ENCODE data around the gene COL24A1. TPM values are rescaled to one million over a fixed set of nuclear protein-coding genes. Genes with fewer than 3 reads are reported as not detected.
A peak's percentile ranks its signal among the peaks of the same experiment; 100 is the strongest.

COL24A1 gene
- total and polyA plus RNA-seq, 2 of the 13 experiments (the other 11 are each of a cell fraction or from before 2014, with no cell fraction given) = 0.04 to 0.13 TPM

- TF ChIP-seq RCOR2 (CRISPR knock-in tag; IDR thresholded peaks at IDR 0.05) (0 out of 2 replicates have a peak, but pooled peaks have one; percentile 19), KLF6 (CRISPR knock-in tag; IDR thresholded peaks at IDR 0.05) (no peak), ZFP90 (CRISPR knock-in tag; IDR thresholded peaks at IDR 0.05; ENCODE audit: borderline replicate concordance) (no peak), RARG (CRISPR knock-in tag; IDR thresholded peaks at IDR 0.05; ENCODE audit: low read depth) (no peak), HNF4A (CRISPR knock-in tag; IDR thresholded peaks at IDR 0.05) (peak; percentile 85), MTF1 (CRISPR knock-in tag; IDR thresholded peaks at IDR 0.05) (no peak), MEF2D (CRISPR knock-in tag; IDR thresholded peaks at IDR 0.05) (no peak), ZNF34 (CRISPR knock-in tag; IDR thresholded peaks at IDR 0.05; ENCODE audit: borderline replicate concordance) (no peak), PPARG (CRISPR knock-in tag; conservative IDR thresholded peaks at IDR 0.05) (0 out of 2 replicates have a peak, but pooled peaks have one; percentile 34), ZNF44 (CRISPR knock-in tag; IDR thresholded peaks at IDR 0.05) (no peak), PAWR (CRISPR knock-in tag; IDR thresholded peaks at IDR 0.05; ENCODE audit: borderline replicate concordance) (no peak), ZNF121 (CRISPR knock-in tag; IDR thresholded peaks at IDR 0.05) (no peak), ZNF710 (CRISPR knock-in tag; IDR thresholded peaks at IDR 0.05; ENCODE audit: borderline replicate concordance) (peak; percentile 27; the same call in 1 of the 2 replicates), ZNF501 (CRISPR knock-in tag; IDR thresholded peaks at IDR 0.05) (no peak), ZMYM2 (CRISPR knock-in tag; IDR thresholded peaks at IDR 0.05) (no peak), HDAC6 (IDR thresholded peaks at IDR 0.05; ENCODE audit: low read depth, low read length) (no peak), ZNF337 (CRISPR knock-in tag; IDR thresholded peaks at IDR 0.05; ENCODE audit: borderline replicate concordance, low read depth) (no peak), NFIB (CRISPR knock-in tag; IDR thresholded peaks at IDR 0.05; ENCODE audit: borderline replicate concordance) (no peak), ZSCAN21 (CRISPR knock-in tag; IDR thresholded peaks at IDR 0.05; ENCODE audit: borderline replicate concordance) (no peak)
- TF ChIP-seq, protein P1, sequence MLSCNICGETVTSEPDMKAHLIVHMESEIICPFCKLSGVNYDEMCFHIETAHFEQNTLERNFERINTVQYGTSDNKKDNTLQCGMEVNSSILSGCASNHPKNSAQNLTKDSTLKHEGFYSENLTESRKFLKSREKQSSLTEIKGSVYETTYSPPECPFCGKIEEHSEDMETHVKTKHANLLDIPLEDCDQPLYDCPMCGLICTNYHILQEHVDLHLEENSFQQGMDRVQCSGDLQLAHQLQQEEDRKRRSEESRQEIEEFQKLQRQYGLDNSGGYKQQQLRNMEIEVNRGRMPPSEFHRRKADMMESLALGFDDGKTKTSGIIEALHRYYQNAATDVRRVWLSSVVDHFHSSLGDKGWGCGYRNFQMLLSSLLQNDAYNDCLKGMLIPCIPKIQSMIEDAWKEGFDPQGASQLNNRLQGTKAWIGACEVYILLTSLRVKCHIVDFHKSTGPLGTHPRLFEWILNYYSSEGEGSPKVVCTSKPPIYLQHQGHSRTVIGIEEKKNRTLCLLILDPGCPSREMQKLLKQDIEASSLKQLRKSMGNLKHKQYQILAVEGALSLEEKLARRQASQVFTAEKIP (CRISPR knock-in tag; IDR thresholded peaks at IDR 0.05; ENCODE audit: borderline replicate concordance) = no peak
- TF ChIP-seq, protein P2, sequence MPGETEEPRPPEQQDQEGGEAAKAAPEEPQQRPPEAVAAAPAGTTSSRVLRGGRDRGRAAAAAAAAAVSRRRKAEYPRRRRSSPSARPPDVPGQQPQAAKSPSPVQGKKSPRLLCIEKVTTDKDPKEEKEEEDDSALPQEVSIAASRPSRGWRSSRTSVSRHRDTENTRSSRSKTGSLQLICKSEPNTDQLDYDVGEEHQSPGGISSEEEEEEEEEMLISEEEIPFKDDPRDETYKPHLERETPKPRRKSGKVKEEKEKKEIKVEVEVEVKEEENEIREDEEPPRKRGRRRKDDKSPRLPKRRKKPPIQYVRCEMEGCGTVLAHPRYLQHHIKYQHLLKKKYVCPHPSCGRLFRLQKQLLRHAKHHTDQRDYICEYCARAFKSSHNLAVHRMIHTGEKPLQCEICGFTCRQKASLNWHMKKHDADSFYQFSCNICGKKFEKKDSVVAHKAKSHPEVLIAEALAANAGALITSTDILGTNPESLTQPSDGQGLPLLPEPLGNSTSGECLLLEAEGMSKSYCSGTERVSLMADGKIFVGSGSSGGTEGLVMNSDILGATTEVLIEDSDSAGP (CRISPR knock-in tag; IDR thresholded peaks at IDR 0.05; ENCODE audit: borderline replicate concordance) = no peak
- TF ChIP-seq, protein P3, sequence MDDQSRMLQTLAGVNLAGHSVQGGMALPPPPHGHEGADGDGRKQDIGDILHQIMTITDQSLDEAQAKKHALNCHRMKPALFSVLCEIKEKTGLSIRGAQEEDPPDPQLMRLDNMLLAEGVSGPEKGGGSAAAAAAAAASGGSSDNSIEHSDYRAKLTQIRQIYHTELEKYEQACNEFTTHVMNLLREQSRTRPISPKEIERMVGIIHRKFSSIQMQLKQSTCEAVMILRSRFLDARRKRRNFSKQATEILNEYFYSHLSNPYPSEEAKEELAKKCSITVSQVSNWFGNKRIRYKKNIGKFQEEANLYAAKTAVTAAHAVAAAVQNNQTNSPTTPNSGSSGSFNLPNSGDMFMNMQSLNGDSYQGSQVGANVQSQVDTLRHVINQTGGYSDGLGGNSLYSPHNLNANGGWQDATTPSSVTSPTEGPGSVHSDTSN (CRISPR knock-in tag; IDR thresholded peaks at IDR 0.05; ENCODE audit: borderline replicate concordance) = no peak
- TF ChIP-seq, protein P4, sequence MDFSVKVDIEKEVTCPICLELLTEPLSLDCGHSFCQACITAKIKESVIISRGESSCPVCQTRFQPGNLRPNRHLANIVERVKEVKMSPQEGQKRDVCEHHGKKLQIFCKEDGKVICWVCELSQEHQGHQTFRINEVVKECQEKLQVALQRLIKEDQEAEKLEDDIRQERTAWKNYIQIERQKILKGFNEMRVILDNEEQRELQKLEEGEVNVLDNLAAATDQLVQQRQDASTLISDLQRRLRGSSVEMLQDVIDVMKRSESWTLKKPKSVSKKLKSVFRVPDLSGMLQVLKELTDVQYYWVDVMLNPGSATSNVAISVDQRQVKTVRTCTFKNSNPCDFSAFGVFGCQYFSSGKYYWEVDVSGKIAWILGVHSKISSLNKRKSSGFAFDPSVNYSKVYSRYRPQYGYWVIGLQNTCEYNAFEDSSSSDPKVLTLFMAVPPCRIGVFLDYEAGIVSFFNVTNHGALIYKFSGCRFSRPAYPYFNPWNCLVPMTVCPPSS (IDR thresholded peaks at IDR 0.05) = no peak
Measured at GRCh38 chr1:85681087-85681486, 475.5 kb downstream of the COL24A1 start (continued).
